Measurements from ENCODE around the gene STPG4.
"Not testable (repeated sequence)": the region's sequence is repeated elsewhere in the genome, so short reads cannot be mapped to it uniquely, and the experiment has no call there.

STPG4 gene

GRCh38 chr2:47126783-47127182 lies 28.3 kb downstream of the STPG4 start:
- no peak for DNase-seq

- DNase-seq = not testable (repeated sequence)
Measured at GRCh38 chr2:47124740-47125139, 30.4 kb downstream of the STPG4 start.

GRCh38 chr2:47120424-47120823 lies 34.7 kb downstream of the STPG4 start:
- not testable (repeated sequence) for DNase-seq

GRCh38 chr2:47119001-47119400 lies 36.1 kb downstream of the STPG4 start:
- DNase-seq = no peak

- no peak for DNase-seq
Measured at GRCh38 chr2:47118581-47118980, 36.5 kb downstream of the STPG4 start.

- no peak for DNase-seq
Measured at GRCh38 chr2:47112665-47113435, 42.3 kb downstream of the STPG4 start.

- no peak for DNase-seq
Measured at GRCh38 chr2:47109680-47110079, 45.4 kb downstream of the STPG4 start.

- DNase-seq = no peak
Measured at GRCh38 chr2:47109007-47109375, 46.1 kb downstream of the STPG4 start.

GRCh38 chr2:47108267-47109006 lies 46.7 kb downstream of the STPG4 start:
- DNase-seq = not testable (repeated sequence)

- not testable (repeated sequence) for DNase-seq
Measured at GRCh38 chr2:47107201-47107600, 47.9 kb downstream of the STPG4 start.

GRCh38 chr2:47106231-47106630 lies 48.9 kb downstream of the STPG4 start:
- DNase-seq = not testable (repeated sequence)

GRCh38 chr2:47099712-47100111 lies 55.4 kb downstream of the STPG4 start:
- not testable (repeated sequence) for DNase-seq

- DNase-seq = no peak
Measured at GRCh38 chr2:47098953-47099352, 56.2 kb downstream of the STPG4 start.

GRCh38 chr2:47097563-47097962 lies 57.5 kb downstream of the STPG4 start:
- DNase-seq = no peak

- no peak for DNase-seq
Measured at GRCh38 chr2:47096451-47096850, 58.7 kb downstream of the STPG4 start.

GRCh38 chr2:47095349-47096020 lies 59.6 kb downstream of the STPG4 start:
- no peak for DNase-seq

GRCh38 chr2:47094511-47095142 lies 60.5 kb downstream of the STPG4 start:
- DNase-seq = no peak

GRCh38 chr2:47093626-47094025 lies 61.5 kb downstream of the STPG4 start:
- DNase-seq = no peak

- DNase-seq = no peak
Measured at GRCh38 chr2:47092465-47092864, 62.6 kb downstream of the STPG4 start.

- DNase-seq = no peak
Measured at GRCh38 chr2:47091118-47091517, 64.0 kb downstream of the STPG4 start.

- no peak for DNase-seq
Measured at GRCh38 chr2:47089083-47089464, 66.0 kb downstream of the STPG4 start.

GRCh38 chr2:47088371-47089082 lies 66.6 kb downstream of the STPG4 start:
- no peak for DNase-seq

- DNase-seq = no peak
Measured at GRCh38 chr2:47087051-47087450, 68.1 kb downstream of the STPG4 start.

All from effector CD4-positive, alpha-beta T cell (primary cell).